GM12878 (cell line): ENCODE results near the gene SSBP4. TPM values are rescaled to one million over a fixed set of nuclear protein-coding genes. Genes with fewer than 3 reads are reported as not detected.

Experiments used
- EED ChIP-seq: sonication (generic); IDR thresholded peaks from 2 replicates; pipeline ENCODE4 v1.6.1; 2016; ENCODE audit warnings: antibody characterized with exemption, low read depth
- EP300 ChIP-seq, 2 experiments: fragments of 150-350 bp in 1 of 2; IDR thresholded peaks; 2 replicates each; pipeline ENCODE4 v1.6.1; 2011 to 2012; ENCODE audit warnings: low read depth in 2 of 2, low read length in 2 of 2, borderline replicate concordance in 1 of 2, improper control_type of control experiment in 1 of 2, inconsistent platforms in 1 of 2; ENCODE audit not compliant: control insufficient read depth in 1 of 2
- HDGF ChIP-seq: fragments of 450-650 bp; IDR thresholded peaks from 2 replicates; pipeline ENCODE4 v1.6.1; 2016; ENCODE audit warnings: antibody characterized with exemption
- MEF2B ChIP-seq: fragments of 450-650 bp; IDR thresholded peaks from 2 replicates; pipeline ENCODE4 v1.6.1; 2018; ENCODE audit warnings: mild to moderate bottlenecking, moderate library complexity; ENCODE audit not compliant: partially characterized antibody, poor library complexity, severe bottlenecking
- NKRF ChIP-seq: fragments of 450-650 bp; conservative IDR thresholded peaks from 2 replicates; pipeline ENCODE4 v1.6.1; 2017; ENCODE audit warnings: mild to moderate bottlenecking, moderate library complexity
- POLR2AphosphoS2 ChIP-seq: IDR thresholded peaks from 2 replicates; pipeline ENCODE4 v1.6.1; 2011; ENCODE audit warnings: low read depth, mild to moderate bottlenecking, low read length, improper control_type of control experiment, moderate library complexity
- RELA ChIP-seq: fragments of 450-650 bp; IDR thresholded peaks from 2 replicates; pipeline ENCODE4 v1.8.0; 2014; ENCODE audit warnings: borderline replicate concordance; ENCODE audit not compliant: partially characterized antibody
- RELB ChIP-seq: fragments of 450-650 bp; IDR thresholded peaks from 2 replicates; pipeline ENCODE4 v1.6.1; 2017; ENCODE audit warnings: low read depth, mild to moderate bottlenecking, moderate library complexity
- STAT1 ChIP-seq: fragments of 450-650 bp; conservative IDR thresholded peaks from 2 replicates; pipeline ENCODE4 v1.6.1; 2014; ENCODE audit warnings: antibody characterized with exemption, mild to moderate bottlenecking
- ZBTB33 ChIP-seq: fragments of 450-650 bp; IDR thresholded peaks from 2 replicates; pipeline ENCODE4 v1.6.1; 2017; ENCODE audit warnings: mild to moderate bottlenecking
- ZBTB4 ChIP-seq: fragments of 450-650 bp; formaldehyde crosslinking; IDR thresholded peaks from 2 replicates; pipeline ENCODE4 v1.4.0; 2022; ENCODE audit warnings: mild to moderate bottlenecking, moderate library complexity
- ZNF207 ChIP-seq: fragments of 450-650 bp; IDR thresholded peaks from 2 replicates; pipeline ENCODE4 v1.6.1; 2014; ENCODE audit warnings: antibody characterized with exemption, mild to moderate bottlenecking, borderline replicate concordance
- polyA plus RNA-seq, 11 experiments: library from polyadenylated mRNA; depleted of rRNA in 4 of 11; unstranded in 6 of 11; stranded (reverse) in 5 of 11; fragments of >200 nt; fragmentation: Nextera tagmentation in 4 of 11; fragmentation: Illumina TruSeq in 1 of 11; extraction: Ambion mirVana in 4 of 11; extraction: Trizol in 1 of 11; gene quantifications; 1 replicate in 1 of 11; 2 replicates in 10 of 11; pipeline versions ENCODE4 v1.2.1 to v1.2.3, GENCODE V29; 2011 to 2016; ENCODE audit warnings: inconsistent platforms in 2 of 11, missing spikeins in 2 of 11, low read depth in 1 of 11
- total RNA-seq, 4 experiments: library from RNA; depleted of rRNA in 3 of 4; stranded (reverse); fragments of >200 nt in 3 of 4; fragmentation: Illumina TruSeq in 1 of 4; extraction: Trizol in 1 of 4; gene quantifications; 2 replicates each; pipeline versions ENCODE4 v1.2.1 to v1.2.3, GENCODE V29; 2013 to 2021
- TF ChIP-seq, protein P1 (sequence below): fragments of 450-650 bp; IDR thresholded peaks from 2 replicates; pipeline ENCODE4 v1.6.1; 2017; ENCODE audit warnings: mild to moderate bottlenecking, low read depth, inconsistent platforms; ENCODE audit not compliant: poor library complexity, severe bottlenecking

The SSBP4 gene
- total and polyA plus RNA-seq, 10 of the 15 experiments (the other 5 are each of a cell fraction or from before 2014, with no cell fraction given): 0.37 to 150 (median 38.9) TPM

DNA sequence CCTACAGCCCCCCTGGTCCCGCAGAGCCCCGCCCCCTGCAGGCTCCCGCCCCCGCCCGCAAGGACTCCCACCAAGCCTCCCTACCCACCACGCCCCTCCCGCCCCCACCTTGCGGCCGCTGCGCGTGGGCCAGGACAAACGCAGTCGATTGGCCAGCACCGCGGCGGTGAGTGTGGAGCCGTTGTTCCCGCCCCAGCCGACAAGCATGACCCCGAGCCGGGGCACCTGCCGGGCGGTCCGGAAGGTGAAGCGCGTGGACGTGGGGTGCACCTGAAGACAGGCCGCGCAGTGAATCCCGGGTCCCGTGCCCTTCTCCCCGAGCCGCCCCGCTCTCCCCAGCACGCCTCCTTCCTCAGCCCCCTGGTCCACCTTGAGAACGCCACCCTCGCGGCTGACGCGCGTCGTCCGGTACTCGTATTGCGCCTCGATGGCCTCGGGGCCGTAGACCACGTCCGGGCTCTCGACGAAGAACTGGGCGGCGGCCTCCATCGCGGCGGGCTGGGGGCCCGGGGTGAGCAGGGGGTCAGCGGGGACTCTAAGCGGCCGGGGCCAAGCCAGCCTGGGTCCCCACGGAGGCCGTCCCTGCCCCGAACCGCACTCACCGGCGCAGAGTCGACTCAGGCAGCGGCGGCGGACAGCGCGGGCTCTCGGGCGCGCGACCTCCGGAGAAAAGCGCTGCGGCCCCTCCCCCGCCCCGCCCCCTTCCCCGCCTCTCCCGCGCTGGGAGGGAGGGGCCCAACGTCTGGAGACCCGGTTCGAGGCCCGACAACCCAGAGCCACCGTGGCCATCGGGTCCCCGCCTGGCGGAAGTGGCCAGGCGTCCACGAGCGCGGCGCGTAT lies 18.5 kb downstream of the SSBP4 start, which contains the start of gene ISYNA1 (continued):
- TF ChIP-seq NKRF (no peak), EED (no peak), HDGF (no peak), EP300 (IDR thresholded peaks at IDR 0.05; ENCODE audit: borderline replicate concordance in 1 of 2, control insufficient read depth in 1 of 2, low read depth in 2 of 2, low read length in 2 of 2) (no peak), MEF2B (no peak), POLR2AphosphoS2 (no peak), RELA (no peak), ZBTB4 (CRISPR knock-in tag) (no peak), STAT1 (no peak), ZNF207 (no peak), RELB (no peak), ZBTB33 (no peak)
- TF ChIP-seq, protein P1, sequence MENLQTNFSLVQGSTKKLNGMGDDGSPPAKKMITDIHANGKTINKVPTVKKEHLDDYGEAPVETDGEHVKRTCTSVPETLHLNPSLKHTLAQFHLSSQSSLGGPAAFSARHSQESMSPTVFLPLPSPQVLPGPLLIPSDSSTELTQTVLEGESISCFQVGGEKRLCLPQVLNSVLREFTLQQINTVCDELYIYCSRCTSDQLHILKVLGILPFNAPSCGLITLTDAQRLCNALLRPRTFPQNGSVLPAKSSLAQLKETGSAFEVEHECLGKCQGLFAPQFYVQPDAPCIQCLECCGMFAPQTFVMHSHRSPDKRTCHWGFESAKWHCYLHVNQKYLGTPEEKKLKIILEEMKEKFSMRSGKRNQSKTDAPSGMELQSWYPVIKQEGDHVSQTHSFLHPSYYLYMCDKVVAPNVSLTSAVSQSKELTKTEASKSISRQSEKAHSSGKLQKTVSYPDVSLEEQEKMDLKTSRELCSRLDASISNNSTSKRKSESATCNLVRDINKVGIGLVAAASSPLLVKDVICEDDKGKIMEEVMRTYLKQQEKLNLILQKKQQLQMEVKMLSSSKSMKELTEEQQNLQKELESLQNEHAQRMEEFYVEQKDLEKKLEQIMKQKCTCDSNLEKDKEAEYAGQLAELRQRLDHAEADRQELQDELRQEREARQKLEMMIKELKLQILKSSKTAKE: no peak
